ENCODE measurements around the gene BNIPL. TPM values are rescaled to one million over a fixed set of nuclear protein-coding genes. Genes with fewer than 3 reads are reported as not detected.

The BNIPL gene
- total and polyA plus RNA-seq, 2 donors from 2014 or later: 0.54 to 3.1 TPM

DNA sequence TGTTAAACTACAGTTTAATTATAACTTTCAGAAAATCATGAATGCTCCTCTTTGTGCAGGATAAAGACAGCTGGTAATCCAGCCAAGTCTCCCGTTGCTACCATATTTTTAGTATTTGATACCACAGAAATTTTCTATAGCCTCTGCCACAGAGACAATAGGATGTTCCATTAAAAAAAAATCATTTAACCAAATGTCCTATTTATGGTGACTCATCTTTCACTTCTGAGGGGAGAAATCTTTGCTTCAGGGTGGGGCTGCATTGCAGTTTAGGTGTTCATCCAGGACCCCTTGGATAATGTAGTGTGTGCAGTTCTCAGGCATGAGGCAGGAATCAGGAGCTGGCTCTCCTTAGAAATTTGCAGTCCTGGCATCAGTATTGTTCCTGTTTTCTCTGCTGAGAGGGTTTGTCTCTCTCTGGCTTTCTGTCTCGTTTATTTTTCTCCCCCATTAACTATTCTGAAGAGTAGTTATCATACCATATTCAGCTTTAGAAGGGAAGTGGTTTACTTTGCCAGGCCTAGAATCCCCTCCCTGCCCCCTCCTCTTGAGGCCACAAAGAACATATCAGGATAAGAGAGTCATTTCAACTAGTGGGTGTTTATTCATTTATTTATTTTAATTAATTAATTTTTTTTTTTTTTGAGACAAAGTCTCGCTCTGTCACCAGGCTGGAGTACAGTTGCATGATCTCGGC, 25.1 kb upstream of the BNIPL start:
- FAIRE-seq: no peak
- Histone ChIP-seq H3K36me3 (ENCODE audit: control insufficient read depth in 2 of 3, insufficient read depth in 3 of 3, low read length in 3 of 3) (no peaks in the 10 kb centered on the region), H3K4me3 (ENCODE audit: low read length in 3 of 3) (no peak overlapping the region), H3K4me1 (ENCODE audit: control insufficient read depth in 2 of 3, insufficient read depth in 2 of 3, low read depth in 1 of 3, low read length in 3 of 3) (peaks cover 3 to 19% (median 14%) of the 10 kb centered on the region in 3 donors), H3K27me3 (ENCODE audit: control insufficient read depth, insufficient read depth, low read length) (no peaks in the 10 kb centered on the region), H3K9me3 (ENCODE audit: control insufficient read depth in 2 of 3, insufficient read depth in 1 of 3, low read length in 3 of 3) (no peaks in the 10 kb centered on the region), H3K9ac (ENCODE audit: low read length in 3 of 3) (no peak overlapping the region), H3K27ac (ENCODE audit: low read depth in 2 of 2, low read length in 2 of 2) (no peak overlapping the region)
- DNase-seq: no peak
- TF ChIP-seq, protein P1, sequence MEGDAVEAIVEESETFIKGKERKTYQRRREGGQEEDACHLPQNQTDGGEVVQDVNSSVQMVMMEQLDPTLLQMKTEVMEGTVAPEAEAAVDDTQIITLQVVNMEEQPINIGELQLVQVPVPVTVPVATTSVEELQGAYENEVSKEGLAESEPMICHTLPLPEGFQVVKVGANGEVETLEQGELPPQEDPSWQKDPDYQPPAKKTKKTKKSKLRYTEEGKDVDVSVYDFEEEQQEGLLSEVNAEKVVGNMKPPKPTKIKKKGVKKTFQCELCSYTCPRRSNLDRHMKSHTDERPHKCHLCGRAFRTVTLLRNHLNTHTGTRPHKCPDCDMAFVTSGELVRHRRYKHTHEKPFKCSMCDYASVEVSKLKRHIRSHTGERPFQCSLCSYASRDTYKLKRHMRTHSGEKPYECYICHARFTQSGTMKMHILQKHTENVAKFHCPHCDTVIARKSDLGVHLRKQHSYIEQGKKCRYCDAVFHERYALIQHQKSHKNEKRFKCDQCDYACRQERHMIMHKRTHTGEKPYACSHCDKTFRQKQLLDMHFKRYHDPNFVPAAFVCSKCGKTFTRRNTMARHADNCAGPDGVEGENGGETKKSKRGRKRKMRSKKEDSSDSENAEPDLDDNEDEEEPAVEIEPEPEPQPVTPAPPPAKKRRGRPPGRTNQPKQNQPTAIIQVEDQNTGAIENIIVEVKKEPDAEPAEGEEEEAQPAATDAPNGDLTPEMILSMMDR (IDR thresholded peaks at IDR 0.05; ENCODE audit: borderline replicate concordance, extremely low read depth, insufficient read depth): no peak
- intact Hi-C loops (cut with DNase I): no loop called here

DNA sequence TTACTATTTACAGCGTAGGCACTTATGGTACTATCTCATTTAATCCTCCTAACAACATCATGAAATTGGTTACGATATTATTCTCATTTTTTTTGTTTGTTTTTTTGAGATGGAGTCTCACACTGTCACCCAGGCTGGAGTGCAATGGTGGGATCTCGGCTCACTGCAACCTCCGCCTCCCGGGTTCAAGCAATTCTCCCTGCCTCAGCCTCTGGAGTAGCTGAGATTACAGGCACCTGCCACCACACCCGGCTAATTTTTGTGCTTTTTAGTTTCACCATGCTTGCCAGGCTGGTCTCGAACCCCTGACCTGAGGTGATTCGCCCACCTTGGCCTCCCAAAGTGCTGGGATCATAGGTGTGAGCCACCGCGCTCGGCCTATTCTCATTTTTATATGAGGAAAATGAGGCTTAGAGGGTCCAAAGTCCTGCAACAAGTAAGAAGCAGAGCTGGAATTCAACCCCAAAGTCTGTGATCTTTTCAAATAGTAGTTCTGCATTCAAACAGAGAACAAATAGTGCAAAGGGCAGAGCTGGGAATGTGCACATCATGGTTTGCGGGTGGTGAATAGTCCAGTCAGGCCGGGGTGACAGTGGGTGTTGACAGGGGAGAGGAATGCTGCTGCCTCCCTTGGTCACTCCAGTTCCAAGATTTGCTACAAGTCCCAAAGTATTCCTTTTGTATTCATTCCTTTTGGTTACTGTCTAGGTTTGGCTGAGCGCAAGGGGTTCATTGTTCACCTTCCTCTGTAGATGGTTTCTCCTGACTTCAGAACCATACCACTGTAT, 23.5 kb upstream of the BNIPL start:
- FAIRE-seq: no peak
- Histone ChIP-seq H3K27ac (ENCODE audit: low read depth in 2 of 2, low read length in 2 of 2) (peak overlapping the region; percentile 47 to 76), H3K9me3 (ENCODE audit: control insufficient read depth in 2 of 3, insufficient read depth in 1 of 3, low read length in 3 of 3) (no peaks in the 10 kb centered on the region), H3K27me3 (ENCODE audit: control insufficient read depth, insufficient read depth, low read length) (no peaks in the 10 kb centered on the region), H3K4me3 (ENCODE audit: low read length in 3 of 3) (peak overlapping the region in 2 of 3 donors; percentile 6 to 9), H3K4me1 (ENCODE audit: control insufficient read depth in 2 of 3, insufficient read depth in 2 of 3, low read depth in 1 of 3, low read length in 3 of 3) (peaks cover 2 to 14% (median 8%) of the 10 kb centered on the region in 3 donors), H3K36me3 (ENCODE audit: control insufficient read depth in 2 of 3, insufficient read depth in 3 of 3, low read length in 3 of 3) (peaks cover 0 to 3% (median 0%) of the 10 kb centered on the region in 3 donors), H3K9ac (ENCODE audit: low read length in 3 of 3) (no peak overlapping the region)
- TF ChIP-seq, protein P1 (IDR thresholded peaks at IDR 0.05; ENCODE audit: borderline replicate concordance, extremely low read depth, insufficient read depth): no peak
- intact Hi-C loops (cut with DNase I): no loop called here
- DNase-seq: peak in 2 of 5 donors; percentile 42 to 62

DNA sequence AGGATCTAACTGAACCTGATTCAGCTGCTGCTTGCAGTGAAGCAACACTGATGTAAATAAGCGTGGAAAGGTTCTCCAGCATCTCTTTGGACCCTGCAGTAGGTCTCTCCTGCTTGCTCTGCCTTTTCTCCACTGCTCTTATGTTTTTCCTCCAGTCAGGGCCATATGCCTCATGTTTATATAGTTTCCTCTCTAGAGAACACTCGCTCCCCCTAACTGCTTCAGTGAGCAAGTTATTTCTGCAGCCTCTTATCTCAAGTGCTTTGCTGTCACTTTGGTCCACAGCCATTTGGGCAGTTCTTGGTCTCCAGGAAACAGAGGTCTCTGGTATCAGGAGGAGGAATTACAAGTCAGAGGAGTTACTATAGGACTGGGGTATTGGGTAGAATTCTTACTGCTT, 22.9 kb upstream of the BNIPL start:
- FAIRE-seq (no peak), DNase-seq (peak in 4 of 5 donors; percentile 44 to 94 (median 68))
- Histone ChIP-seq H3K4me3 (ENCODE audit: low read length in 3 of 3) (peak overlapping the region in 2 of 3 donors; percentile 6 to 9), H3K9me3 (ENCODE audit: control insufficient read depth in 2 of 3, insufficient read depth in 1 of 3, low read length in 3 of 3) (no peaks in the 10 kb centered on the region), H3K27me3 (ENCODE audit: control insufficient read depth, insufficient read depth, low read length) (no peaks in the 10 kb centered on the region), H3K9ac (ENCODE audit: low read length in 3 of 3) (peak overlapping the region in 1 of 3 donors; percentile 12), H3K27ac (ENCODE audit: low read depth in 2 of 2, low read length in 2 of 2) (peak overlapping the region; percentile 47 to 76), H3K4me1 (ENCODE audit: control insufficient read depth in 2 of 3, insufficient read depth in 2 of 3, low read depth in 1 of 3, low read length in 3 of 3) (peaks cover 0 to 14% (median 7%) of the 10 kb centered on the region in 3 donors), H3K36me3 (ENCODE audit: control insufficient read depth in 2 of 3, insufficient read depth in 3 of 3, low read length in 3 of 3) (peaks cover 0 to 8% (median 5%) of the 10 kb centered on the region in 3 donors)
- TF ChIP-seq, protein P1 (IDR thresholded peaks at IDR 0.05; ENCODE audit: borderline replicate concordance, extremely low read depth, insufficient read depth): no peak
- intact Hi-C loops (cut with DNase I): no loop called here
